GM10847 (cell line): ENCODE measurements around the gene FTCD.

Experiments
- POLR2A ChIP-seq: IDR thresholded peaks from 2 replicates; pipeline ENCODE4 v1.6.1; 2011; ENCODE audit not compliant: insufficient read length; ENCODE audit errors: extremely low read depth

The FTCD gene

GRCh38 chr21:46173573-46173972 lies 18.2 kb upstream of the FTCD start:
- no peak for TF ChIP-seq POLR2A

- TF ChIP-seq POLR2A = no peak
These were observed 17.6 kb upstream of the FTCD start for GRCh38 chr21:46172863-46173528.

DNA sequence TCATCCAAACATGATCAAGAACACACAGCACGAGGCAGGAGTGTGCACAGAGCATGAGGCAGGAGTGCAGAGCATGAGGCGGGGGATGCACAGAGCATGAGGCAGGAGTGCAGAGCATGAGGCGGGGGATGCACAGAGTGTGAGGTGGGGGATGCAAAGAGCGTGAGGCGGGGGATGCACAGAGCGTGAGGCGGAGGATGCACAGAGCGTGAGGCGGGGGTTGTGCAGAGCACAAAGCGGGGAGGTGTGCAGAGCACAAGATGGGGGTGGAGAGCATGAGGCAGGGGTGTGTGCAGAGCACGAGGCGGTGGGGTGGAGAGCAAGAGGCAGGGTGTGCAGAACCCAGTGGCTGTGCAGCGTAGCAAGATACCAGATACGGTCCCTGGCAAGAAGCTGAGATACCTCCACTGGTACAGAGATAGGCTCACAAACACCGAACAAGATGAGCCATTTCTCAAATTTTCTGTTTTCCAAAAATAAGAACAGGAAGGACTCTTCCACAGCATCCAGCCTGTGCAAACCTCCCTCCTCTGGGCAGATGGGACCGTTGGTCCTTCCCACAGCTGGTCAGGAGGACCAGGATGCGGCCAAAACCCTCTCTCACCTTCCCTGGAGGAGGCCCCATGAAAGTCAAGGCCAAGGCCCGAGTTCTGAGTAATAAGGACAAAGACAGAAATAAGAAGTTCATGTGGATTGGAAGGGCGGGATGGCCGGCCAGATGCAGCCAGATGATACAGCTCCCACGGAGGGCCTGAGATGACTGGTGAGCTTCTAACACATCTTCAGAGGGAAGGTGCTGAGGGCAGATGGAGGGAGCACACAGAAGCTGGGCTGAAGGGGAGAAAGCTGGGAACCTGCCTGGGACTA lies 16.9 kb upstream of the FTCD start:
- no peak for TF ChIP-seq POLR2A

DNA sequence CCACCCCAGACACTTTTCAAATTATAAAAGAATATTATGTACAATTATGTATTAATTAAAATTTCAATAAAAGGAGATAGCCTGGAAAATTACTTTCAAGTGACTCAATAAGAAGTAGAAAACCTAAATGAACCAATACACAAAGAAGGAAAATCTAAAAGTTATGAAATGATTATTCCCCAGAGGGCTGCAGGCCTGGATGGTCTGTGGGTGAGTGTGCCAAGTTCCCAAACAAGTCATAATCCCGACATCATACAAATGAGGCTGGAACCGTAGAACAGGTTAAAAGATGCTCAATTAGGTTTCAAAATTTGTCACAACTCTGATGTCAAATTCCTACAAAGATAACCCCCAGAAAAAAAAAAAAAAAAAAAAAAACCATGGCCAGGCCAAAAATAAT lies 16.2 kb upstream of the FTCD start:
- no peak for TF ChIP-seq POLR2A

DNA sequence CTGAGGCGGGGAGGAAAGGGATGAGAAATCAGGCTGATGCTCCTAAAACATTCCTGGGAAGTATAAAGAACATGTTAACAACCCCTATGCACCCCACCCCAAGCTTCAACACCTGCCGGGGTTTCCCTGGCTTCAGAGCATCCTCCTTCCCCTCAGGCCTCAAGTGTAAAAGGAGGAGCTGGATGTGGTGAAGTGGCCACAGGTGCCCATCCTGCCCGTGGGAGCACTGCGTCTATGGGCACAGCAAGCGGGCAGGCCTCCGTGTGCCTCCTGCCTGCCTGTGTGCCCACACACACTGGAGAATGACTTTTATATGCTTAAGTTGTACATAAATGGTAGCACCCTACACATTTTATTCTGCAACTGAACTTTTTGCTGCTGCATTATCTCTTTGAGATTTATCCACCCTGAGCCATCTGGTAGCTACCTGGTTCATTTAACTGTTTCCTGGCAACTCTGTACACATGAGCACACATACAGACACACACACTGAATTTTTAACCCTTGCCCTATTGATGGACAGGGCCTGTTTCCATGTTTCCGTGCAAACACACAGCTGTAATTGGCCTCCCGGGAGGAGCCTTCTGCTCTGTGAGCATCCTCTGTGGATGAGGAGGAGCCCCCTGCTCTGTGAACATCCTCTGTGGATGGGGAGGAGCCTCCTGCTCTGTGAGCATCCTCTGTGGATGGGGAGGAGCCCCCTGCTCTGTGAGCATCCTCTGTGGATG lies 13.4 kb upstream of the FTCD start:
- no peak for TF ChIP-seq POLR2A

- TF ChIP-seq POLR2A = no peak
These were observed 12.9 kb upstream of the FTCD start for GRCh38 chr21:46168238-46168637.

- TF ChIP-seq POLR2A = no peak
These were observed 9.7 kb upstream of the FTCD start for GRCh38 chr21:46165098-46165497.

DNA sequence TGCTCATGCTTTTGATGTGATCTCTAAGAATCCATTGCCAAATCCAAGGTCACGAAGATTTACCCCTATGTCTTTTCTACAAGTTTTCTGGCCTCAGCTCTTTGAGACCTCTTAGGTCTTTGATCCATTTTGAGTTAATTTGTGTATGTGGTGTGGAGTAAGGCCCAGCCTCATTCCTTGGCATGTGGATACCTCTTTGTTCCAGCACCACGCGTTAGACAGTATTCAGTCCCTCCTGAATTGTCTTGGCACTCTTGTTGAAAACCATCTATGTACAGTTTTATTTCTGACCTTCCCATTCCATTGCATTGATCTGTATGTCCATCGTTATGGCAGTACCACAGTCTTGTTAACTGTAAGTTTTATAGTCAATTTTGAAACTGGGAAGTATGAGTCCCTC lies 8.0 kb upstream of the FTCD start:
- TF ChIP-seq POLR2A = no peak

- TF ChIP-seq POLR2A = no peak
These were observed 6.5 kb upstream of the FTCD start for GRCh38 chr21:46161633-46162592.

DNA sequence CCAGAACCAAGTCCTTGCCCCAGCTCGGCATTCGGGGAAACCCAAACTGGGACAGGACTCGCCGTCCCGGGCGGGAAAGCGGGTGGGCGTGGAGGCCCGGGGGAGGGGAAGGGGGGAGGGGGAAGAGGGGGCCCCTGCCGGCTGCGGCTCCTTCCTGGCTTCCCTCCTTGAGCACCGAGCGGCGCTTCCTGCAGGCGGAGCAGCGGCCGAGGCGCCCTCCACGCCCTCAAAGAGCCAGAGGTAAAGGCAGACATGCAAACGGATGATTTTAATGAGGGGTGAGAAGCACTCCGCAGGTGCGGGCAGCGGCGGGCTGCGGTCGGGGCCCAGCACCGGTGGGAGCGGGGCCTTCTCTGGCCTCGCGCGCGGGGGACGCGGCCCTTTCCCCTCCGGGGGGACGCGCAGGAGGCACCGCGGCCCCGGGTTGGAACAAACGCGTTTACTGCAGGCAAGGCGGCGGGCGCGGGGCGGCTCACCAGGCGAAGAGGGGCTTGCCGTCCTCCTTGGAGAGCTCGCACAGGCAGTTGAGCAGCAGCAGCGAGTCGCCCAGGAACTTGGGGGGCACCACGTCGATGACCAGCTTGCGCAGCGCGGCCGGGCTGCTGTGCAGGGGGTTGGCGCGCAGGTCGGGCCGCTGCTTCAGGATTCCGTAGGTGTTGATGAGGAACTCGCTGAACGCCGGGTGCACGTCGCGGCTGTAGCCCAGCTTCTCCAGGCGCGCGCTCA lies 5.7 kb upstream of the FTCD start:
- TF ChIP-seq POLR2A = no peak

DNA sequence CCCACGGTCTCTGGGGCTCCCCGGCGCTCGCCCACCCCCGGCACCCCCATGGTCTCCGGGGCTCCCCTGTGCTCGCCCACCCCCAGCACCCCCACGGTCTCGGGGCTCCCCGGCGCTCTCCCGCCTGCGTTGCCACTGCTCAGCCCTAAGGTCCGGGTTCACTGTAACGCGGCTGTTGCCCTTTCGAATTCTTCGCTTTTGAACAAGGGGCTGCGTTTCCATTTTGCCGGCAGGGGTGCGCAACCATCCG lies 5.2 kb upstream of the FTCD start:
- no peak for TF ChIP-seq POLR2A

DNA sequence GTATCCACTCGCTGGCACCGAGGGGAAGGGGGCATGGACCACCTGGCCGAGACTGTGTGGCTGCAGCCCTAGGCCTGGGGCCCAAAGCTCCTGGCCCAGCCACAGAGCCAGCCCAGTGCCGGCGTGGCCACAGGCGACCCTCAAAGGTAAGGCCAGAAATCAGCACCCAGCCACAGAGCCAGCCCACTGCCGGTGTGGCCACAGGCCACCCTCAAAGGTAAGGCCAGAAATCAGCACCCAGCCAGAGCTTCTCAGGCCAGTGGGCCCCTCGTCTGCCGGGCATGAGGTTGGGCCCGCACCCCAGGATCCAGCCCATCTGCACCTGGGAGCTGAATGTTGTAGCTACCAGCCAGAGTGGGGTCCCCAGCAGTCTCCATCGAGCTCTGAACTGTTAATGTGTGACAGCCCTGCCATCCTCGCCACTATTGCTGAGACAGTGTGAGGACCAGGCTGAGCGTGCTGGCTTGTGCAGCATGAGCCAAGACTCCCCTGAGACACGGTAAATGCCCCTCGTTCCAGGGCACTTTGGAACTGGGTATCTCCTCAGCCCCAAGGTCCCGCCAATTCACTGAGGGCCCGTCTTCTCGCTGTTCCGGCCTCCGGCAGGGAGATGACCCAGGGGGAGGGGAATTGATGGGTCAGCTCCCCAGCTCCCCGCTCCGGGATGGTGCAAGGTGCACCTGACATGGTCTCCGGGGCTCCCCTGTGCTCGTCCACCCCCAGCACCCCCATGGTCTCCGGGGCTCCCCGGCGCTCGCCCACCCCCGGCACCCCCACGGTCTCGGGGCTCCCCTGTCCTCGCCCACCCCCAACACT lies 4.7 kb upstream of the FTCD start:
- TF ChIP-seq POLR2A = no peak

DNA sequence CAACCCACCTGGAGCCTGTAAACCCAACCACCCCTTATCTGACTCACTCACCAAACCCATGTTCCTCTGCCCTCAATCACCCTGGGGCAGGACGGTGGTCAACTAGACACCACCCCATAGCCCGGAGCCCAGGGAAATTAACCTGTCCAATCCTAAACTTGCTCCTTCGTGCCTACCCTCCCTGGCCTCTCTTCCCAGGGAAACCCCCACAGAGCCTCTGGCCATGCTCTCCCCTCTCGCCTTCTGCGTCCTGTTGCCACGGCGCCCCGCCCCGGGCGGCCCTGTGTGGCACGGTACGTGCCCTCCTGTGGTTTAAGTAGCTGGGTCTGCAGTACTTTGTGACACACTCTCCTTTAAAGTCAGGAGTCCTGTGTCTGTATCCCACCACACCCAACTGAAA lies 4.0 kb upstream of the FTCD start:
- TF ChIP-seq POLR2A = no peak
